HEK293T (cell line): Measurements from ENCODE around the gene NOS3.

ENCODE experiments used
- CTCF ChIA-PET: fragments of 350-600 bp; formaldehyde crosslinking; extraction: SDS; loops from one replicate; lab custom pipeline; 2021; ENCODE audit warnings: antibody characterized with exemption, inconsistent platforms; lab: Yijun Ruan, JAX
- POLR2A ChIA-PET: fragments of 350-600 bp; formaldehyde crosslinking; extraction: SDS; loops from one replicate; lab custom pipeline; 2020; ENCODE audit warnings: antibody characterized with exemption, inconsistent platforms; lab: Yijun Ruan, JAX
- DNase-seq: peaks from one replicate; pipeline ENCODE4 v3.0.0; 2012; ENCODE audit warnings: mixed read lengths; ENCODE audit errors: extremely low spot score
- ARNT ChIP-seq: fragments of 450-650 bp; IDR thresholded peaks from 2 replicates; pipeline ENCODE4 v1.6.1; 2017; ENCODE audit warnings: mild to moderate bottlenecking
- BHLHE40 ChIP-seq: fragments of 450-650 bp; IDR thresholded peaks from 2 replicates; pipeline ENCODE4 v1.6.1; 2016; ENCODE audit warnings: mild to moderate bottlenecking, moderate library complexity, borderline replicate concordance
- CTBP1 ChIP-seq: fragments of 450-650 bp; IDR thresholded peaks from 2 replicates; pipeline ENCODE4 v1.6.1; 2016; ENCODE audit warnings: borderline replicate concordance
- ELF4 ChIP-seq: fragments of 450-650 bp; IDR thresholded peaks from 2 replicates; pipeline ENCODE4 v1.6.1; 2017; ENCODE audit warnings: antibody characterized with exemption
- FOXA1 ChIP-seq: fragments of 450-650 bp; IDR thresholded peaks from 2 replicates; pipeline ENCODE4 v1.6.1; 2016; ENCODE audit warnings: mild to moderate bottlenecking
- FOXK2 ChIP-seq: fragments of 450-650 bp; IDR thresholded peaks from 2 replicates; pipeline ENCODE4 v1.6.1; 2016; ENCODE audit warnings: mild to moderate bottlenecking
- FOXM1 ChIP-seq: fragments of 450-650 bp; IDR thresholded peaks from 2 replicates; pipeline ENCODE4 v1.6.1; 2017; ENCODE audit warnings: mild to moderate bottlenecking, borderline replicate concordance
- HDGF ChIP-seq: fragments of 450-650 bp; IDR thresholded peaks from 2 replicates; pipeline ENCODE4 v1.6.1; 2017; ENCODE audit warnings: antibody characterized with exemption, borderline replicate concordance
- L3MBTL2 ChIP-seq: fragments of 450-650 bp; conservative IDR thresholded peaks from 2 replicates; pipeline ENCODE4 v1.6.1; 2016; ENCODE audit warnings: mild to moderate bottlenecking
- LEF1 ChIP-seq: fragments of 450-650 bp; IDR thresholded peaks from 2 replicates; pipeline ENCODE4 v1.6.1; 2017; ENCODE audit warnings: mild to moderate bottlenecking, borderline replicate concordance
- NFRKB ChIP-seq: fragments of 450-650 bp; IDR thresholded peaks from 2 replicates; pipeline ENCODE4 v1.6.1; 2016; ENCODE audit warnings: mild to moderate bottlenecking, moderate library complexity
- PKNOX1 ChIP-seq: fragments of 450-650 bp; IDR thresholded peaks from 2 replicates; pipeline ENCODE4 v1.6.1; 2016
- SP1 ChIP-seq: fragments of 450-650 bp; IDR thresholded peaks from 2 replicates; pipeline ENCODE4 v1.6.1; 2017
- SUZ12 ChIP-seq: fragments of 450-650 bp; IDR thresholded peaks from 2 replicates; pipeline ENCODE4 v1.6.1; 2016; ENCODE audit warnings: mild to moderate bottlenecking
- TARDBP ChIP-seq: fragments of 450-650 bp; IDR thresholded peaks from 2 replicates; pipeline ENCODE4 v1.6.1; 2016
- ZNF384 ChIP-seq: fragments of 450-650 bp; IDR thresholded peaks from 2 replicates; pipeline ENCODE4 v1.6.1; 2016

NOS3 gene

GRCh38 chr7:151035026-151035717 lies 44.4 kb downstream of the NOS3 start:
- TF ChIP-seq HDGF: no peak
- no peak for TF ChIP-seq FOXM1
- TF ChIP-seq NFRKB: no peak
- no peak for TF ChIP-seq L3MBTL2
- no peak for TF ChIP-seq SUZ12
- no peak for TF ChIP-seq SP1
- no peak for TF ChIP-seq FOXA1
- TF ChIP-seq PKNOX1: no peak
- ChIA-PET CTCF (no interaction called here), POLR2A (no interaction called here)
- DNase-seq: no peak

GRCh38 chr7:151035902-151036301 lies 45.1 kb downstream of the NOS3 start:
- ChIA-PET CTCF (no interaction called here), POLR2A (interaction anchor here (1.3 kb wide), 1 partner anchor 21 kb away, joined by 3 read pairs; no protein-coding TSS in a partner anchor)
- TF ChIP-seq ARNT: no peak
- TF ChIP-seq FOXA1: no peak
- TF ChIP-seq ELF4: no peak
- no peak for TF ChIP-seq HDGF
- no peak for TF ChIP-seq BHLHE40
- no peak for TF ChIP-seq PKNOX1
- no peak for TF ChIP-seq SUZ12
- TF ChIP-seq TARDBP: no peak
- TF ChIP-seq NFRKB: no peak
- no peak for TF ChIP-seq SP1
- no peak for TF ChIP-seq FOXK2
- TF ChIP-seq ZNF384: no peak
- TF ChIP-seq FOXM1: no peak
- no peak for TF ChIP-seq LEF1
- TF ChIP-seq CTBP1: no peak
- no peak for TF ChIP-seq L3MBTL2
- no peak for DNase-seq

- ChIA-PET POLR2A (interaction anchor here (0.7 to 3.8 kb wide), 6 partner anchors 11 to 44 kb away, joined by 3 to 23 read pairs (median 4); partner anchors contain the start of genes ABCB8, FASTK, SLC4A2 and TMUB1), CTCF (interaction anchor here (0.6 to 1.0 kb wide), 3 partner anchors 11 to 77 kb away, joined by 3 to 4 read pairs (median 3); partner anchors contain the start of gene ABCB8)
Measured at GRCh38 chr7:151038951-151039849, 48.4 kb downstream of the NOS3 start.

GRCh38 chr7:151039850-151040548 lies 49.2 kb downstream of the NOS3 start:
- CTCF ChIA-PET: interaction anchor here (1.0 to 1.7 kb wide), 2 partner anchors 12 to 21 kb away, joined by 3 to 6 read pairs; partner anchors contain the start of gene ABCB8
- POLR2A ChIA-PET: interaction anchor here (0.7 to 3.8 kb wide), 4 partner anchors 12 to 43 kb away, joined by 3 to 23 read pairs (median 5); partner anchors contain the start of genes ABCB8, SLC4A2 and TMUB1

More at GRCh38 chr7:151038951-151039849, 48.4 kb downstream of the NOS3 start:
- no peak for TF ChIP-seq TARDBP
- DNase-seq: peak; percentile 72

More at GRCh38 chr7:151039850-151040548, 49.2 kb downstream of the NOS3 start:
- DNase-seq: no peak
- TF ChIP-seq SUZ12: no peak
- no peak for TF ChIP-seq FOXK2
- no peak for TF ChIP-seq PKNOX1
- no peak for TF ChIP-seq NFRKB
- TF ChIP-seq FOXM1: no peak
- no peak for TF ChIP-seq L3MBTL2
- TF ChIP-seq FOXA1: no peak
- TF ChIP-seq LEF1: no peak
